ENCODE results near the gene ZMYM4.

The ZMYM4 gene

DNA sequence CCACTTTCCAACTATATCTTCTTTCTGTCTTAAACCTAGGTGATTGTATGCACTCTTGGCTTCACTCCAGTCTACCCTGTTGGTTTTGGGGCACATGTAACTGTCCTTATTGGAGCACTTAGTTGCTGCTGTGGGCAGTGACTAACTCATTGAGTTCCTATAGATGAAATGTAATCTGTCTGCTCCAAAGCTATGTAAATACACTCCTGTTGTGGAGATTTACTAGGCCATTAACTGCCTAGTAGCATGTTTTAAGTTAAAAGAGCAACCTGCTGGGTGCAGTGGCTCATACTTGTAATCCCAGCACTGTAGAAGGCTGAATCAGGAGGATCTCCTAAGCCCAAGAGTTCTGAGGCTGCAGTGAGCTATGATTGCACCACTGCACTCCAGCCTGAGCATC is 137.6 kb downstream of the ZMYM4 start:
- DNase-seq (ENCODE audit: low read depth in 2 of 2) = no peak

DNA sequence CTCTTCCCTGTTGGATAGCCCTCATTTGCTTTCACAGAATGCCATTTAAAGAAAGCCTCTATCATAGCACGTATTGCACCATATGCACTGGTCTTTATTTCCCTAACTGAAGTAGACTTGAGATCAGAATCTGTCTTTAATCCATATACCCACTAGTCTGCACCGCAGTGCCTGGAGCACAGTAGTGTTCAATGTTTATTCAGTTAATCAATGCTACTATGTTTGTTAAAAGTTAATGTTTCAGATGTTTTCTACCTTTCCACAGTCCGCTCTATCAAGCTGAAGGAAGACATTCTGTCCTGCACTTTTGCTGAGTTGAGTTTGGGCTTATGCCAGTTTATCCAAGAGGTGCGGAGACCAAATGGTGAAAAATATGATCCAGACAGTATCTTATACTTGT is 139.2 kb downstream of the ZMYM4 start:
- no peak for DNase-seq (ENCODE audit: low read depth in 2 of 2)

- no peak for DNase-seq (ENCODE audit: low read depth in 2 of 2)
These were observed 140.4 kb downstream of the ZMYM4 start for GRCh38 chr1:35408925-35409324.

DNA sequence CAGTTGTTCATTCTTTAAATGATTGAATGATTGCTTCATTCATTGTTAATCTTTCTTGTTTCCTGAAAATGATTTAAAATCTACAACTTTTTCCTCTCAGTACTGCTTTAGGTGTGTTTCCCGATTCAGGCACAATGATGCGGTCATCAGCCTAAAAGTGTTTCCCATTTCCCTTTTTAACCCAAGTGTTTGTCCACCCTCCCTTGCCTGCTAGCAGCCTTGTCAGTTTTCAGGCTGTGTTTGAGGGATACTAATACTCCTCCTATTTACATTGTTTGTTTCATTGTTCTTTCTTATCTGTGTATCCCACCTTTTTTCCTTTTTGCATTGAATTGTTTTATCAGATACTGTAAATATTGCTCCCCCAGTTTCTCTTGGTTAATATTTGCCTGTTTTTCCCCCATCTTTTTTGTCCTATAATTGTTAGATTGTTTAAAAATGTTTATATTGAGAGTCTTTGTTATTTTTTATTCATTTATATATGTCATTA is 157.6 kb downstream of the ZMYM4 start:
- DNase-seq (ENCODE audit: low read depth in 2 of 2) = no peak

GRCh38 chr1:35428360-35428759 is 159.9 kb downstream of the ZMYM4 start:
- DNase-seq (ENCODE audit: low read depth in 2 of 2) = no peak

GRCh38 chr1:35430762-35431161 is 162.3 kb downstream of the ZMYM4 start:
- no peak for DNase-seq (ENCODE audit: low read depth in 2 of 2)

- no peak for DNase-seq (ENCODE audit: low read depth in 2 of 2)
These were observed 162.7 kb downstream of the ZMYM4 start for GRCh38 chr1:35431173-35431599.

DNA sequence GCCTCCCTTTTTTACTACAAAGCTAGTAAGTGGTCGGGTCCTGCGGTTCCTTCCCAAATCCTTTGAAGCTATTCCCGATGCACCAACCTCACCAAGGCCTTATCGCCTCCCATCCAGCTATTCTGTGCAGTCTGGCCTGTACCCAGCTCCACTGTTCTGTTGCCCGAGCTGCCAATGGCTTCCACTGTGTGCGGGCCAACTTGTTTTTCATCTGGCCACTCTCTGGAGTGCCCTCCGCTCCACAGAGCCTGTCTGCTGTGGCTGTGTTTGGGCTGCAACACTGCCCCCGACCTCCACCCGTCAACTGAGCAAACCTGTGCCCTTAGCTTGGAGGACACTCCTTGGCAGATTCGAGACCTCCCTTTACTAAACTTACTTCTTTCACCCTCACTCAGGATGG is 163.7 kb downstream of the ZMYM4 start:
- DNase-seq (ENCODE audit: low read depth in 2 of 2) = no peak

- DNase-seq (ENCODE audit: low read depth in 2 of 2) = no peak
These were observed 165.2 kb downstream of the ZMYM4 start for GRCh38 chr1:35433714-35434113.

DNA sequence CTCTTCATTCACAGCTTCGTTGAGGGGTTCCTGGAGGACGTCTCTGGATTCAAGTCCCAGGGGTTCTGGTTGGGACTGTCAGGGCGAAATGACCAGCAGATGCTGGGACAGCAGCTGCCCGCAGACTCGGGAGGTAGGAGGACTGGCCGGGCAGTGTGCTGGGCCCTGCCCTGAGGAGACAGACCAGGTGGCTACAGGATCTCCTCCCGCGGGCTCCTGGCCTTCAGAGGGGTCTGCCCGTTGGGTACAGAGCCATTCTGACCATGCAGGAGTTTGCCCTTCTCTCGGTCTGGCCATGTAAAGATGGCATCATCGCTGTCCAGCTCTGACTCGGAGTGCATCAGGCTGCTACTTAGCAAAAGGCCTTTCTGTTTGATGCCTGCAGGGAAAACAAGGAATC is 166.2 kb downstream of the ZMYM4 start:
- no peak for DNase-seq (ENCODE audit: low read depth in 2 of 2)

GRCh38 chr1:35436078-35436477 is 167.6 kb downstream of the ZMYM4 start:
- no peak for DNase-seq (ENCODE audit: low read depth in 2 of 2)

GRCh38 chr1:35437200-35437599 is 168.7 kb downstream of the ZMYM4 start:
- no peak for DNase-seq (ENCODE audit: low read depth in 2 of 2)

- no peak for DNase-seq (ENCODE audit: low read depth in 2 of 2)
These were observed 171.1 kb downstream of the ZMYM4 start for GRCh38 chr1:35439626-35440025.

DNA sequence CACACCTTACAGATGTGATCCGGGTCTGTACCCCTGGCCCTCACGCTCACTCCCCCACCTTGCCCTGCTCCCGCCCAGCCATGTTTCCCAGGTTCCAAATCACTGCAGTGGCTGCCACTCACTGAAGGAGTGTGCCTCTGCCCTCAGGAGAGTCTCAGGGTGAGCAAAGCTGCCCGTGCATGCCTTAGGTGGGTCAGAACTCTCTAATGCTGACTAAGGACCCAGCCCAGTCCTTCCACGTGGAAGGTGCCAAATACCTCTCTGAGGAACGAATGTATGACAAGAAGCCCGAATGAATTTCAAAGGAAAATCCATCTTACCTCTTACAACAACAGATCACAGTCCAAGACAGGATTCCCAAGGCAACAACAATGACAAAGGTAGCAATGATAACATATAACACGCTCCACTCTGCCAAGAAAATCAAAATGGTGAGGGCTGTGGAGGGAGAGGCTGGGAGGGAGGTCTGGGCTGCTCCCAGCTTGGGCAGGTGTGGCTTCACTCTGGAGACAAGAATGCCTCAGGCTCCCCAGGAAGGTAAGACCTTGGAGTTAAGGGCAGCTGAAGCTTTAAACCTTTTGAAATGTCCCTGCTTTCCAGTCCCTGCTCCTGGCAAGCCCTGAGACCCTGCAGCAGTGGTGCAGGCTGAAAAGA is 173.5 kb downstream of the ZMYM4 start:
- no peak for DNase-seq (ENCODE audit: low read depth in 2 of 2)

DNA sequence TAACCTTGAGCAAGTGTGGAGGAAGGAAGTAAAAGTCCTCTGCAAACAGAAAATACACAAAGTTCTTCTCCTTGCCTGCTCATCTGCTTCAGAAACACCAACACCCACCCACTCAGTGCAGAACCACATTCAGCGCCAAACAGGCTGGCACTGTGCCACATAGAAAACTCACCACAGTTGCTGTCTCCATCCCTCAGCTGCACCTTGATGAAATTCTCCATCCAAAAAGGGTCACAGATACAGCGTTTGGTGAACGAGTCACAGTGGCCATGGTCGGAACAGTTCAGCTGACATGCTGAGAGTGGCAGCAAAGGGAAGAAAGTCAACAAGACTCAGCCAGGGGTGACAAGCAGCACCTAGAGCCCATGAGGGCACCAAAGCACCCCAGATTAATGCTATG is 174.2 kb downstream of the ZMYM4 start:
- DNase-seq (ENCODE audit: low read depth in 2 of 2) = peak in 1 of 2 donors; percentile 6

DNA sequence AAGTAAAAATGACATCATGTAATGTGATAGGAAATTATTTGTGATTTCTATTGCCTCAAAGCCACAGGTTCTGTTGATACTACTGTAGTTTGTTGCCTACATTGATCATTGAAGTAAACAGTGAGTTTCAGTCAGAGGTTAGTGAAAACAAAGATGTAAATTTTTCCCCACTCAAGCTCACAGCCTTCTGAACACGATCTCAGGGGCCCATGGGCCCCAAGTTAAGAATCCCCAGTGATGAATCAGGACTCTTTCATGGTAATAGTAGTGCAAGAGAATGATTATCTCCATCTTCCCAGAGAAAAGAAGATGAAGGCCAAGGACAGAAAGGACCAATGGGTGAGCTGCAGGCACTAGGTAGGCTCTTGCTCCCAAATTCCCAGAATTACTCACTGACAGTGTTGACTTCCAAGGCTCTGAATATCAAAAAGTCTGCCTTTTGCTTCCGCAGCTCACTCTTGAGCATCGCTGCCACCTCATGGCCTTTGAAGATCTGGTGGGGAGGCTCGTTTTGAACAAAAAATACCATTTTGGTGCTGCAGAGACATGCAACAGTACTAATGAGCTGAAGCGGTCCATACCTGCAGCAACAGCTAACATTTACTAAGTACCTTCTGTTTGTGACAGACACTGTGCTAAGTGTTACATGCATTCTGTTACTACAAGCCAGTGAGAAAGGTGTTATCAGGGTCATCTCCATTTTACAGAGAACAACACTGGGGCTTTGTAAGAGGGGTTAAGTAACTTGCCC is 175.4 kb downstream of the ZMYM4 start:
- no peak for DNase-seq (ENCODE audit: low read depth in 2 of 2)

DNA sequence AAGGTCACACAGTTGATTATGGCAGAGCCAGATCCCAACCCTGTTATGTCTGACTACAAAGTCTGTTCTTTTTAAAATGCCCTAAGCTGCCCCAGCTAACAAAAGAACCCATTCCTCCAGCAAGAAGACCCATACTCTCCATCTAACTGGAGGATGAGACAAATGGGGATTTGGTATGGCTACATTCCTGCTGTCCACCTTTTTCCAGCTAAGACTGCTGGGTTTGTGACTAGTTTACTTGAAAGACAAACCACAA is 175.9 kb downstream of the ZMYM4 start:
- DNase-seq (ENCODE audit: low read depth in 2 of 2) = no peak

- no peak for DNase-seq (ENCODE audit: low read depth in 2 of 2)
These were observed 178.8 kb downstream of the ZMYM4 start for GRCh38 chr1:35447278-35447677.

DNA sequence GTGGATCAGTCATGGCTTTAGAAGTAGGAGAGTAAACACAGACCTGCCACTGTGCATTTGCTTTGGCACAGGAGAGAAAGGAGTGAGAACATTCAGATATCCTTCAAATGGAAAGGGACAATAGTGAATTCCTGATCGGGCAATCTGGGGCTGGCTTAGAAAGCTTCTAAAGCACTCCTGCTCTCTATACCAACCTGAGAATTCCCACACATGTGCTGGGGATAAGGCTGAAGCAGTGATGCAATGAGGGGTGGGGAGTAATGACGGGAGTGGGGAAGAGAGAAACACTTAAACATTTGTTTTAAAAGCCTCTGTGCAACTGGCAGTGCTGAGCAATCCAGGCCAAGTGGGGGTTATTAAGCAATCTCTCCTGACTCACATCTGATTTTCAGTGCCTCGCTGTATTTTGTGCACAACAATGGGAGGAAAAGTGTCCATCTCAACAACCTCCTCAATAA is 179.9 kb downstream of the ZMYM4 start:
- no peak for DNase-seq (ENCODE audit: low read depth in 2 of 2)

DNA sequence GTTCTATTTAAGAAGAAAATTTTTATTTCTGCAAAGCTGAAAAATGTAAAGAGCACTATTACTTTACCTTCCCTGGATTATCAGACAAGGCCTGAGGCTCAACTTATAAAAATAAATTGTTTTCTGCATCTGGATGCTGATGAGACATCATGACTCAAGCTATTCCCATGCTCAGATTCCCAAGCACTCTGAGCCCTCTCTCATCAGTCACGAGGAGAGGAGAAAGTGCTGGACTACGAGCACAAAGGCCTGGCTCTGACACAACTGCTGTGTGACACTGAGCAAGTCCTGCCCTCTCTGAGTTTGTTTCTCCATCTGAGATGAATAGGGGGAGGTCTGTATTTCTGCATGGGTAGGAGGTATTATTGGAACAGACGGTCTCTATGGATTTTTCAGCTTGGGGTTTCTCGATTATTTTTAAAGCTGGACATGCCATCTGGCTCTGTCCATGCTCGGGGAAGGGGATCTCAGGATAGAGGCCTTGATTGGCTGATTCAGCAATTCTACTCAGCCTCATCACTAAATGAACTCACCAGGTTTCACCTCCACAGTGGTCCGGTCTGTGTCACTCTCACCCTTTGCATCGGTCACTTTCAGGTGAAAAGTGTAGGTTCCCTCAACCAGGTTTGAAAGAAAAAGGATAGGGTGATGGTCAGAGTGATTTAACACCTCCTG is 181.0 kb downstream of the ZMYM4 start:
- DNase-seq (ENCODE audit: low read depth in 2 of 2) = no peak

- peak; percentile 56 to 58 for DNase-seq (ENCODE audit: low read depth in 2 of 2)
These were observed 182.6 kb downstream of the ZMYM4 start for GRCh38 chr1:35451125-35451528.

- DNase-seq (ENCODE audit: low read depth in 2 of 2) = no peak
These were observed 183.7 kb downstream of the ZMYM4 start for GRCh38 chr1:35452106-35452774.

All from activated CD8-positive, alpha-beta memory T cell treated with anti-CD3 and anti-CD28 coated beads for 4 hours (primary cell).